PFSK-1 (cell line): ENCODE data around the gene SIGLEC1.

ENCODE experiments used
- REST ChIP-seq, 2 experiments: IDR thresholded peaks; 2 replicates each; pipeline versions ENCODE4 v1.6.1 to v1.8.0; 2011 to 2012; ENCODE audit warnings: low read depth in 2 of 2, low read length in 2 of 2, control low read depth in 1 of 2, inconsistent platforms in 1 of 2, mild to moderate bottlenecking in 1 of 2, moderate library complexity in 1 of 2; ENCODE audit not compliant: insufficient read depth in 1 of 2
- SIN3A ChIP-seq: IDR thresholded peaks from 2 replicates; pipeline ENCODE4 v1.6.1; 2012; ENCODE audit warnings: mild to moderate bottlenecking, low read length, moderate library complexity, borderline replicate concordance; ENCODE audit not compliant: insufficient read depth

GRCh38 chr20:3698591-3699001, 13.8 kb downstream of the SIGLEC1 start:
- TF ChIP-seq REST (IDR thresholded peaks at IDR 0.05; ENCODE audit: insufficient read depth in 1 of 2, low read depth in 2 of 2, low read length in 2 of 2): no peak
- no peak for TF ChIP-seq SIN3A
